Gastrocnemius medialis (tissue), 4 donors: Measurements from ENCODE around the gene TSC2. TPM values are rescaled to one million over a fixed set of nuclear protein-coding genes. Genes with fewer than 3 reads are reported as not detected.
"Not testable (repeated sequence)": the region's sequence is repeated elsewhere in the genome, so short reads cannot be mapped to it uniquely, and the experiment has no call there.

Source experiments
- ATAC-seq, 2 donors: fragments of 150-250 bp; one replicate each; pipeline ENCODE4 v1.9.1; 2016
- DNase-seq, 2 donors: peaks; one replicate each; pipeline ENCODE4 v3.0.0-alpha.2; 2019
- H3K27ac ChIP-seq, 4 donors: fragments of 200-600 bp; sonication (generic); 1 replicate in 1 of 4; 2 replicates in 3 of 4; pipeline ENCODE4 v1.5.1; 2016 to 2018; ENCODE audit warnings: mild to moderate bottlenecking in 2 of 4, moderate library complexity in 1 of 4
- H3K27me3 ChIP-seq, 3 donors: fragments of 200-600 bp; sonication (generic) in 2 of 3; 1 replicate in 1 of 3; 2 replicates in 2 of 3; pipeline versions ENCODE4 v1.5.1 to v1.6.0; 2016 to 2019; ENCODE audit warnings: mild to moderate bottlenecking in 1 of 3, moderate library complexity in 1 of 3
- H3K36me3 ChIP-seq, 2 donors: fragments of 200-600 bp; sonication (generic) in 1 of 2; one replicate each; pipeline ENCODE4 v1.5.1; 2017 to 2018
- H3K4me1 ChIP-seq, 2 donors: fragments of 200-600 bp; sonication (generic) in 1 of 2; one replicate each; pipeline ENCODE4 v1.5.1; 2016 to 2017; ENCODE audit warnings: mild to moderate bottlenecking in 2 of 2
- H3K4me3 ChIP-seq, 4 donors: fragments of 200-600 bp; sonication (generic) in 3 of 4; 1 replicate in 1 of 4; 2 replicates in 3 of 4; pipeline ENCODE4 v1.5.1; 2016 to 2019; ENCODE audit warnings: mild to moderate bottlenecking in 2 of 4
- H3K9me3 ChIP-seq, 3 donors: fragments of 200-600 bp; sonication (generic) in 2 of 3; 1 replicate in 1 of 3; 2 replicates in 2 of 3; pipeline ENCODE4 v1.5.1; 2016 to 2019
- CTCF ChIP-seq, 5 experiments: fragments of 450-650 bp in 3 of 5; fragments of 200-600 bp in 2 of 5; sonication (generic) in 2 of 5; IDR thresholded peaks in 4 of 5; conservative IDR thresholded peaks in 1 of 5; 1 replicate in 4 of 5; 2 replicates in 1 of 5; pipeline ENCODE4 v1.5.1; 2016 to 2019; ENCODE audit warnings: antibody characterized with exemption in 5 of 5, mild to moderate bottlenecking in 3 of 5, moderate library complexity in 3 of 5
- POLR2A ChIP-seq, 2 donors: fragments of 450-650 bp; IDR thresholded peaks; one replicate each; pipeline ENCODE4 v1.6.1; 2017; ENCODE audit warnings: antibody characterized with exemption in 2 of 2, mild to moderate bottlenecking in 2 of 2, moderate library complexity in 2 of 2
- in situ Hi-C, 4 donors: fragments of 200-750 bp; cut with MboI; loops; one replicate each; pipeline versions ENCODE4 v1.15.0 to v1.8.0; 2017; ENCODE audit warnings: low sequenced_read_pairs in 4 of 4
- intact Hi-C: fragments of 100-400 bp; cut with DNase I; formaldehyde crosslinking; loops from one replicate; pipeline ENCODE4 v1.15.1; 2023; ENCODE audit warnings: low total_unique reads
- total RNA-seq, 4 donors: library from RNA; depleted of rRNA; stranded (reverse); fragments of >200 nt; gene quantifications; one replicate each; pipeline versions ENCODE4 v1.1.0 to v1.2.3, GENCODE V29; 2016

TSC2 gene
- total RNA-seq, 4 donors from 2014 or later: 44.5 to 62.7 (median 53.8) TPM

- H3K27ac ChIP-seq: peak overlapping the region; percentile 76 to 85 (median 78)
- H3K4me1 ChIP-seq: peaks cover 0 to 27% of the 10 kb centered on the region in 2 donors
- intact Hi-C loops (no loop called here), in situ Hi-C loops (no loop called here)
- ATAC-seq (peak in 1 of 2 donors; percentile 20), DNase-seq (no peak)
- H3K27me3 ChIP-seq: no peaks in the 10 kb centered on the region
- H3K4me3 ChIP-seq: peak overlapping the region; percentile 31 to 62 (median 52)
- no peaks in the 10 kb centered on the region for H3K36me3 ChIP-seq
- H3K9me3 ChIP-seq: no peaks in the 10 kb centered on the region
- TF ChIP-seq CTCF (IDR thresholded peaks at IDR 0.05 in 4 of 5, conservative IDR thresholded peaks at IDR 0.05 in 1 of 5) (no peak), POLR2A (IDR thresholded peaks at IDR 0.05) (no peak)
Observed at GRCh38 chr16:2032285-2033056, 15.3 kb upstream of the TSC2 start.

DNA sequence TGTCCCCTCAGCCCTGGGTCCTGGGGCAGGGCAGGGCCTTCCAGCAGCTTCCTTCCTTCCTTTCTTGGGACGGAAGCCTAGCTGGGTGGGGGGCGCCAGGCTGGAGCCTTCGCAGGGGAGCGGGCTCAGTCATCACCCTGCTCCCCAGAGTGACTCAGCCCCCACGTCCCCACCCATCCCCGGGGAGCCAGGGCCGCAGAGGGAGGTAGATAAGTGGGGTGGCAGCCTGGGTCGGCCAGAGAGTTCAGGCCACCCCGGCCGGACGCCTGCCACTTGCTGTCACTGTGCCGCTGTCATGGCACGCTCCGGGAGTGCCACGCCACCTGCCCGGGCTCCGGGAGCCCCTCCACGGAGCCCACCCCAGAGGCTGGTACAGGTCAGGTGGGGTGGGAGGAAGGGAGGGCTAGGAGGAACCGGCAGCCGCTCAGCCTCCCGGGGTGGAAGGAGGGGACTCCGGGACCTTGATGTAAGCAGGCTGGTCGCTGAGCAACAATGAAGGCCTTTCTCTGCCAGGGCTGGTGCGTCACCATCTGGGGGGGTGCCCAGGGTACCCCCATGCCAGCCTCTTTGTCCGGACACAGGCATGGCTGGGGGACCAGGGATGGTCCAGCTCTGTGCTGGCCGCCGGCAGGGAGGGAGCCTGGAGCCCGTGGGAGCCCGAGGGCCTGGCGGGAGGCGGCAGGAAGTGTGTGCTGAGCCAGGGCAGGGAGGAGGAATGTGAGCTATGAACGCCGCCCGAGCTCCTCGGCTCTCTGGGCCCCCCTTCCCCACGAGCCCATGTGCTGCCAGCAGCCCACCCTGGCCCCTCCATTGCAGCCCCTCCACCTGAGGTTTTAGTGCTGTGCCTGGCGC lies 14.5 kb upstream of the TSC2 start:
- Histone ChIP-seq H3K27ac (peak overlapping the region; percentile 76 to 85 (median 78)), H3K9me3 (no peaks in the 10 kb centered on the region), H3K27me3 (no peaks in the 10 kb centered on the region), H3K4me1 (peaks cover 4 to 28% of the 10 kb centered on the region in 2 donors), H3K36me3 (no peaks in the 10 kb centered on the region), H3K4me3 (peak overlapping the region; percentile 48 to 62 (median 54))
- intact Hi-C loops: no loop called here
- ATAC-seq (peak; percentile 31 to 35), DNase-seq (no peak)
- in situ Hi-C loops: no loop called here
- TF ChIP-seq CTCF (IDR thresholded peaks at IDR 0.05 in 4 of 5, conservative IDR thresholded peaks at IDR 0.05 in 1 of 5): no peak
- no peak for TF ChIP-seq POLR2A (IDR thresholded peaks at IDR 0.05)

GRCh38 chr16:2033909-2034695 lies 13.7 kb upstream of the TSC2 start:
- Histone ChIP-seq H3K27ac (peak overlapping the region; percentile 76 to 85 (median 79)), H3K4me1 (peaks cover 4 to 35% of the 10 kb centered on the region in 2 donors), H3K4me3 (peak overlapping the region; percentile 48 to 62 (median 54))
- DNase-seq, H3K36me3 ChIP-seq, H3K9me3 ChIP-seq, intact Hi-C loops, ATAC-seq, H3K27me3 ChIP-seq, in situ Hi-C loops: not testable (repeated sequence)

- no peak for ATAC-seq
- Histone ChIP-seq H3K27ac (peak overlapping the region; percentile 67 to 84 (median 76)), H3K4me3 (peak overlapping the region; percentile 38 to 62 (median 45))
Observed at GRCh38 chr16:2034696-2035430, 12.9 kb upstream of the TSC2 start.

More at GRCh38 chr16:2034696-2035430, 12.9 kb upstream of the TSC2 start:
- Histone ChIP-seq H3K36me3 (no peaks in the 10 kb centered on the region), H3K27me3 (no peaks in the 10 kb centered on the region), H3K4me1 (peaks cover 8 to 42% of the 10 kb centered on the region in 2 donors), H3K9me3 (no peaks in the 10 kb centered on the region)
- in situ Hi-C loops: no loop called here
- intact Hi-C loops: no loop called here
- TF ChIP-seq POLR2A (IDR thresholded peaks at IDR 0.05): no peak
- no peak for TF ChIP-seq CTCF (IDR thresholded peaks at IDR 0.05 in 4 of 5, conservative IDR thresholded peaks at IDR 0.05 in 1 of 5)
- no peak for DNase-seq
